BE2C (cell line): ENCODE data around the gene TYMP.
"Not testable (repeated sequence)": the region's sequence is repeated elsewhere in the genome, so short reads cannot be mapped to it uniquely, and the experiment has no call there.

Experiments used
- DNase-seq: peaks from one replicate; pipeline ENCODE4 v3.0.0-alpha.2; 2020
- H3K27me3 ChIP-seq: fragments of 250-450 bp; sonication (Bioruptor Pico); 2 replicates; pipeline ENCODE4 v1.5.1; 2020; ENCODE audit warnings: mild to moderate bottlenecking
- H3K36me3 ChIP-seq: fragments of 250-450 bp; sonication (Bioruptor Pico); 2 replicates; pipeline ENCODE4 v1.5.1; 2020; ENCODE audit warnings: mild to moderate bottlenecking
- H3K4me1 ChIP-seq: fragments of 250-450 bp; sonication (Bioruptor Pico); 2 replicates; pipeline ENCODE4 v1.5.1; 2020
- H3K4me3 ChIP-seq: 2 replicates; pipeline ENCODE4 v1.5.1; 2011; ENCODE audit warnings: low read depth, low read length
- H3K9me3 ChIP-seq: fragments of 250-450 bp; sonication (Bioruptor Pico); 2 replicates; pipeline ENCODE4 v1.5.1; 2020
- TF ChIP-seq, protein P1 (sequence below): IDR thresholded peaks from 2 replicates; pipeline ENCODE4 v1.5.1; 2012; ENCODE audit warnings: mild to moderate bottlenecking, low read depth, low read length

Gene TYMP

GRCh38 chr22:50535113-50535512 lies 5.3 kb upstream of the TYMP start:
- no peak for DNase-seq
- H3K36me3 ChIP-seq: no peaks in the 10 kb centered on the region
- peaks cover 37% of the 10 kb centered on the region for H3K27me3 ChIP-seq
- TF ChIP-seq, protein P1, sequence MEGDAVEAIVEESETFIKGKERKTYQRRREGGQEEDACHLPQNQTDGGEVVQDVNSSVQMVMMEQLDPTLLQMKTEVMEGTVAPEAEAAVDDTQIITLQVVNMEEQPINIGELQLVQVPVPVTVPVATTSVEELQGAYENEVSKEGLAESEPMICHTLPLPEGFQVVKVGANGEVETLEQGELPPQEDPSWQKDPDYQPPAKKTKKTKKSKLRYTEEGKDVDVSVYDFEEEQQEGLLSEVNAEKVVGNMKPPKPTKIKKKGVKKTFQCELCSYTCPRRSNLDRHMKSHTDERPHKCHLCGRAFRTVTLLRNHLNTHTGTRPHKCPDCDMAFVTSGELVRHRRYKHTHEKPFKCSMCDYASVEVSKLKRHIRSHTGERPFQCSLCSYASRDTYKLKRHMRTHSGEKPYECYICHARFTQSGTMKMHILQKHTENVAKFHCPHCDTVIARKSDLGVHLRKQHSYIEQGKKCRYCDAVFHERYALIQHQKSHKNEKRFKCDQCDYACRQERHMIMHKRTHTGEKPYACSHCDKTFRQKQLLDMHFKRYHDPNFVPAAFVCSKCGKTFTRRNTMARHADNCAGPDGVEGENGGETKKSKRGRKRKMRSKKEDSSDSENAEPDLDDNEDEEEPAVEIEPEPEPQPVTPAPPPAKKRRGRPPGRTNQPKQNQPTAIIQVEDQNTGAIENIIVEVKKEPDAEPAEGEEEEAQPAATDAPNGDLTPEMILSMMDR: no peak
- H3K4me1 ChIP-seq: peaks cover 4% of the 10 kb centered on the region; the same call in 1 of the 2 replicates
- H3K4me3 ChIP-seq: no peak overlapping the region
- peaks cover 3% of the 10 kb centered on the region; the same call in 1 of the 2 replicates for H3K9me3 ChIP-seq

DNA sequence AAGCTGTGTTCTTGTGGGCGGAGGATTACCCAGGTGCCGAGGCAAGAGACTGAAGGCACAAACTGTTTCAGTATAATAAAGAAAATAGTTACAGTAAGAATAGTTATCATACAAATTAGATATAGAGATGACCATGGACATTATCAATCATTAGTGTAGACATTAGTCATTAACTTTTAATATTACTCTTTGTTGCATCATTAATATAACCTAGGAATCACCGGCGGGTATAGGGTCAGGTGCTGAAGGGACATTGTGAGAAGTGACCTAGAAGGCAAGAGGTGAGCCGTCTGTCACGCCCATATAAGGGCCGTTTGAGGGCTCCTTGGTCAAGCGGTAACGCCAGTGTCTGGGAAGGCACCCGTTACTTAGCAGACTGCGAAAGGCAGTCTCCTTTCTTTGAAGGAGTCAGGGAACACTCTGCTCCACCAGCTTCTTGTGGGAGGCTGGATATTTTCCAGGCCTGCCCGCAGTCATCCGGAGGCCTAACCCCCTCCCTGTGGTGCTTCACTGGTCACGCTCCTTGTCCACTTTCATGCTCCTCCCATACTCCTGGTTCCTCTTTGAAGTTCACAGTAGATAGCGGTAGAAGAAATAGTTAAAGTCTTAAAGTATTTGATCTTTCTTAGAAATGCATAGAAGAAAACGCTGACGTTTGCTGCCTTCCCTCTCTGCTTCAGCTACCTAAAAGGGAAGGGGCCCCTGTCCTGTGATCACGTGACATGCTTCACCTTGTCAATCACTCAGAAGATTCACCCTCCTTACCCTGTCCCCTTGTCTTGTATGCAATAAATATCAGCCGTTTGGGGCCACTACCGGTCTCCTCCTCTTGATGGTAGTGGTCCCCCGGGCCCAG lies 4.3 kb upstream of the TYMP start:
- not testable (repeated sequence) for H3K9me3 ChIP-seq, H3K36me3 ChIP-seq, H3K4me1 ChIP-seq, DNase-seq, H3K4me3 ChIP-seq
- peaks cover 47% of the 10 kb centered on the region for H3K27me3 ChIP-seq

GRCh38 chr22:50532824-50533796 lies 3.3 kb upstream of the TYMP start:
- Histone ChIP-seq H3K27me3 (peaks cover 47% of the 10 kb centered on the region), H3K9me3 (peaks cover 5% of the 10 kb centered on the region; the same call in 1 of the 2 replicates), H3K4me1 (peaks cover 4% of the 10 kb centered on the region; the same call in 1 of the 2 replicates), H3K4me3 (no peak overlapping the region), H3K36me3 (no peaks in the 10 kb centered on the region)
- DNase-seq: no peak
- TF ChIP-seq, protein P1: no peak

DNA sequence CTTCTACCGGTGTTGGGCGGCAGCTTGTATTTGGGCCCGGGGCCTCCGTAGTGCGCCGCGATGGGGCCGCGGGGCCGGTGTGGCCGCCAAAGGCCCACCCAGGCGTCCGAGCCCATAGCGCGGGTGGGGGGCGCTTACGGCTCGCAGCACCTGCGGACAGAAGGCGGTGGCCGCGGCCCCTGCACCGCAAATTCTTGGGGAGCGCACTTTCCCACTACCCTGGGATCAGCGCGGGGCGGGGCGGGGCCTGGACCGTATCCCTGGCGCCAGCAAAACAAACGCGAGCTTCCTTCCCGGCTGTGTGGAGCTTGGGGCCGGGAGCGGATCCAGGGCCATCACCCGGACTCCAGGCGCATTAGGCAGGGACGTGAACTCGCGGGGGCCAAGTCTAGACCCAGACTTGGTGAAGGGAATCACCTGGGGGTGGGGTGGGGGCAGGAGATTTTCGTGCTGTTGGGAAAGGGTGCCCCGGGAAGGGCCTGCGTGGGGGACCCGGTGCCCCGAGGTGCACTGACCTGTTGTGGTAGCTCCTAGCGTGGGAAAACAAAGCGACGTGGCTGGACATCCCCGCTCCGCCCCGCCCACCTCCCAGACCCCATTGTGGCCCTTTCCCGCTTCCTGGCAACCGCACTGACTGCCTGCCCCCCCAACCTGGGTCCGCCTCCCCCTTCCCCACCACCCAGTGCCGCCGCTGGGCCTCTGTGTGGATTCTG lies 2.3 kb upstream of the TYMP start:
- Histone ChIP-seq H3K36me3 (no peaks in the 10 kb centered on the region), H3K9me3 (peaks cover 5% of the 10 kb centered on the region; the same call in 1 of the 2 replicates), H3K4me1 (peaks cover 6% of the 10 kb centered on the region; the same call in 1 of the 2 replicates), H3K27me3 (peaks cover 47% of the 10 kb centered on the region), H3K4me3 (peak overlapping the region; percentile 6; the same call in 1 of the 2 replicates)
- DNase-seq: no peak
- TF ChIP-seq, protein P1: no peak

GRCh38 chr22:50531546-50531961 lies 1.7 kb upstream of the TYMP start:
- Histone ChIP-seq H3K9me3 (peaks cover 5% of the 10 kb centered on the region; the same call in 1 of the 2 replicates), H3K4me3 (no peak overlapping the region), H3K36me3 (no peaks in the 10 kb centered on the region), H3K27me3 (peaks cover 47% of the 10 kb centered on the region), H3K4me1 (peaks cover 12% of the 10 kb centered on the region; the same call in 1 of the 2 replicates)
- TF ChIP-seq, protein P1: no peak
- no peak for DNase-seq
